ENCODE data around the gene GPR62. TPM values are rescaled to one million over a fixed set of nuclear protein-coding genes. Genes with fewer than 3 reads are reported as not detected.

Gene GPR62
- total and polyA plus RNA-seq, 2 of the 8 experiments (the other 6 are each of a cell fraction or from before 2014, with no cell fraction given), result 0.22 to 0.29 TPM

GRCh38 chr3:51941798-51942602 is 13.2 kb upstream of the GPR62 start, which contains the start of the genes PARP3 and RRP9:
TSS of gene PARP3 (plus strand) at chr3:51942363. CDS start at chr3:51943356, 993 bp downstream.
TSS of gene RRP9 (minus strand) at chr3:51941904. CDS start at chr3:51941867, 37 bp downstream.
- H3K27me3 ChIP-seq (replicated peaks in 1 of 4; ENCODE audit: control insufficient read depth in 3 of 4, extremely low read depth in 1 of 4, insufficient read depth in 3 of 4, low read length in 3 of 4), result peaks cover 0 to 10% (median 4%) of the 10 kb centered on the region in 4 experiments; a peak in 4 of 7 replicates
- ChIA-PET CTCF (ENCODE audit: partially characterized antibody) (interaction anchor here (0.6 to 5.1 kb wide), 25 partner anchors 9 to 239 kb away, joined by 3 to 44 read pairs (median 5); partner anchors contain the start of genes ABHD14A, ABHD14B, ACY1 and GPR62), POLR2A (ENCODE audit: partially characterized antibody) (interaction anchor here (0.5 to 15.7 kb wide), 19 partner anchors 9 to 514 kb away, joined by 3 to 148 read pairs (median 5); partner anchors contain the start of genes ABHD14A, ABHD14B, ACY1 and GPR62)
- H3K27ac ChIP-seq (ENCODE audit: low read depth, low read length), result no peak within 1 kb of the TSS
- peak within 1 kb of the TSS; percentile 55 to 70 (median 66) for H3K9ac ChIP-seq (replicated peaks in 1 of 4; ENCODE audit: extremely low read depth in 1 of 4, low read depth in 3 of 4, low read length in 3 of 4)
- H4K5ac ChIP-seq (ENCODE audit: insufficient read length, low read depth, low read length), result peak within 1 kb of the TSS; percentile 77
- 9% methylated on average over 61 of the region's 67 CpGs; no CpG with 5 or more reads in 1 of the 2 experiments for WGBS, 2 experiments (ENCODE audit: extremely low coverage in 1 of 2, insufficient coverage in 1 of 2, insufficient read length in 1 of 2, insufficient replicate concordance in 2 of 2, low coverage in 1 of 2, low lambda C conversion rate in 2 of 2, missing lambda C conversion rate in 1 of 2)
- H4K91ac ChIP-seq (replicated peaks; ENCODE audit: insufficient read length, low read length), result peak within 1 kb of the TSS; percentile 93
- peaks cover 9% of the 10 kb centered on the region; the same call in 1 of the 2 replicates for H3K23me2 ChIP-seq (ENCODE audit: low read depth, low read length)
- no peaks in the 10 kb centered on the region for H3K9me3 ChIP-seq (ENCODE audit: insufficient read depth in 2 of 2, low read depth in 1 of 2, low read length in 1 of 2)
- H3K36me3 ChIP-seq (ENCODE audit: control insufficient read depth in 2 of 4, insufficient read depth in 4 of 4, low read length in 3 of 4), result peaks cover 5 to 12% (median 7%) of the 10 kb centered on the region in 4 experiments; a peak in 6 of 8 replicates
- H3K79me1 ChIP-seq (ENCODE audit: low read depth, low read length), result peaks cover 12% of the 10 kb centered on the region
- H3K56ac ChIP-seq (replicated peaks; ENCODE audit: insufficient read length, low read depth, low read length), result peak within 1 kb of the TSS; percentile 55
- peak within 1 kb of the TSS; percentile 92 to 96 for H3K4me2 ChIP-seq (ENCODE audit: insufficient read depth in 1 of 2, low read depth in 2 of 2, low read length in 2 of 2)
- FAIRE-seq (peak; percentile 79), DNase-seq (ENCODE audit: low read depth in 1 of 2, low spot score in 2 of 2) (peak; percentile 99 to 100)
- H3K4me1 ChIP-seq (replicated peaks in 1 of 4; ENCODE audit: control insufficient read depth in 3 of 4, insufficient read depth in 4 of 4, low read length in 3 of 4), result peaks cover 2 to 13% (median 6%) of the 10 kb centered on the region in 4 experiments
- peak within 1 kb of the TSS; percentile 88; the same call in 1 of the 2 replicates for H2BK15ac ChIP-seq (ENCODE audit: low read length)
- H2AFZ ChIP-seq (ENCODE audit: low read length), result peak within 1 kb of the TSS; percentile 65; the same call in 1 of the 2 replicates
- H3K79me2 ChIP-seq (ENCODE audit: control insufficient read depth in 1 of 2, insufficient read depth in 2 of 2, low read length in 2 of 2), result peaks cover 0 to 30% of the 10 kb centered on the region in 2 experiments; a peak in 3 of 4 replicates
- peak within 1 kb of the TSS; percentile 71; the same call in 1 of the 2 replicates for H2BK5ac ChIP-seq (ENCODE audit: low read depth, low read length)
- H3K14ac ChIP-seq (ENCODE audit: insufficient read length), result no peak within 1 kb of the TSS
- H3K4me3 ChIP-seq (ENCODE audit: extremely low read depth in 1 of 4, insufficient read depth in 2 of 4, low read depth in 3 of 4, low read length in 4 of 4), result peak within 1 kb of the TSS; percentile 50 to 88 (median 82)
- H2AK5ac ChIP-seq (ENCODE audit: low read depth, low read length), result no peak within 1 kb of the TSS
- H4K8ac ChIP-seq (ENCODE audit: extremely low read depth, insufficient read depth, low read length), result peak within 1 kb of the TSS; percentile 88
- H3K18ac ChIP-seq (ENCODE audit: extremely low read depth, low read length), result peak within 1 kb of the TSS; percentile 83
- H4K20me1 ChIP-seq (replicated peaks in 1 of 2; ENCODE audit: control insufficient read depth in 1 of 2, insufficient read depth in 2 of 2, low read length in 2 of 2), result peaks cover 3 to 16% of the 10 kb centered on the region in 2 experiments
- no peak within 1 kb of the TSS for H3K23ac ChIP-seq (ENCODE audit: insufficient read length)
- H3K4ac ChIP-seq (replicated peaks; ENCODE audit: insufficient read length, low read depth, low read length), result peak within 1 kb of the TSS; percentile 96
- peak within 1 kb of the TSS; percentile 59 for H2BK120ac ChIP-seq (replicated peaks; ENCODE audit: low read depth, low read length)
- H2BK20ac ChIP-seq (ENCODE audit: low read length), result no peak within 1 kb of the TSS
- no peak within 1 kb of the TSS for H2BK12ac ChIP-seq (ENCODE audit: low read depth, low read length)
- TF ChIP-seq GABPA (IDR thresholded peaks at IDR 0.05; ENCODE audit: borderline replicate concordance, insufficient read depth, low read length) (peak; percentile 25; the same call in 1 of the 2 replicates), JUN (IDR thresholded peaks at IDR 0.05; ENCODE audit: low read depth, low read length) (no peak), BACH1 (IDR thresholded peaks at IDR 0.05; ENCODE audit: low read length) (peak; percentile 11; the same call in 1 of the 2 replicates), SIRT6 (IDR thresholded peaks at IDR 0.05; ENCODE audit: low read length) (no peak), JUND (IDR thresholded peaks at IDR 0.05; ENCODE audit: low read length) (no peak), TCF12 (IDR thresholded peaks at IDR 0.05; ENCODE audit: low read depth, low read length) (no peak), SIN3A (conservative IDR thresholded peaks at IDR 0.05 in 1 of 2, IDR thresholded peaks at IDR 0.05 in 1 of 2; ENCODE audit: low read depth in 1 of 2, low read length in 2 of 2) (peak; percentile 73 to 77; a peak in 2 of 4 replicates), RNF2 (IDR thresholded peaks at IDR 0.05; ENCODE audit: borderline replicate concordance, low read depth, low read length, missing control alignments, poor library complexity, severe bottlenecking) (no peak), CHD1 (IDR thresholded peaks at IDR 0.05; ENCODE audit: low read depth, low read length) (no peak), SRF (IDR thresholded peaks at IDR 0.05; ENCODE audit: low read depth, low read length) (no peak), TAF1 (IDR thresholded peaks at IDR 0.05; ENCODE audit: low read depth, low read length) (peak; percentile 71)

Measured in H1 (cell line).